Measurements from ENCODE around the gene DUSP12.
"Not testable (repeated sequence)": the region's sequence is repeated elsewhere in the genome, so short reads cannot be mapped to it uniquely, and the experiment has no call there.

Gene DUSP12, protein sequence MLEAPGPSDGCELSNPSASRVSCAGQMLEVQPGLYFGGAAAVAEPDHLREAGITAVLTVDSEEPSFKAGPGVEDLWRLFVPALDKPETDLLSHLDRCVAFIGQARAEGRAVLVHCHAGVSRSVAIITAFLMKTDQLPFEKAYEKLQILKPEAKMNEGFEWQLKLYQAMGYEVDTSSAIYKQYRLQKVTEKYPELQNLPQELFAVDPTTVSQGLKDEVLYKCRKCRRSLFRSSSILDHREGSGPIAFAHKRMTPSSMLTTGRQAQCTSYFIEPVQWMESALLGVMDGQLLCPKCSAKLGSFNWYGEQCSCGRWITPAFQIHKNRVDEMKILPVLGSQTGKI

GRCh38 chr1:161749509-161750407 lies at the start of gene DUSP12:
DUSP12 (plus strand) TSS chr1:161749786; CDS start chr1:161749802, 16 bp downstream.
- peak; percentile 96 for DNase-seq (ENCODE audit: low read depth)

DNA sequence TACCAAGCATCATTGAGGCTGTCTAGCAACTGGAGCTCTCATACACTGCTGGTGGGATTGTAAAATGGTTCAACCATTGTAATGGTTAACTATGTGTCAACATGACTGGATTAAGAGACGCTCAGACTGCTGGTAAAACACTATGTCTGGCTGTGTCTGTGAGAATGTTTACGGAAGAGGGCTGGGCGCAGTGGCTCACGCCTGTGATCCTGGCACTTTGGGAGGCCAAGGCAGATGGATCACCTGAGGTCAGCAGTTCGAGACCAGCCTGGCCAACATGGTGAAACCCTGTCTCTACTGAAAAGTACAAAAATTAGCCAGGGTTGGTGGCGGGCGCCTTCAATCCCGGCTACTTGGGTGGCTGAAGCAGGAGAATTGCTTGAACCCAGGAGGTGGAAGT lies 47.3 kb upstream of the DUSP12 start:
- no peak for DNase-seq (ENCODE audit: low read depth)

- DNase-seq (ENCODE audit: low read depth): no peak
Measured at GRCh38 chr1:161705537-161705936, 44.0 kb upstream of the DUSP12 start.

GRCh38 chr1:161706113-161706481 lies 43.5 kb upstream of the DUSP12 start:
- no peak for DNase-seq (ENCODE audit: low read depth)

- no peak for DNase-seq (ENCODE audit: low read depth)
Measured at GRCh38 chr1:161706482-161707347, 42.9 kb upstream of the DUSP12 start, which contains the start of gene FCRLA. FCRLA (plus strand) TSS chr1:161707229; CDS start chr1:161707265, 36 bp downstream.

- DNase-seq (ENCODE audit: low read depth): no peak
Measured at GRCh38 chr1:161707503-161707902, 42.1 kb upstream of the DUSP12 start.

GRCh38 chr1:161709373-161709772 lies 40.2 kb upstream of the DUSP12 start:
- no peak for DNase-seq (ENCODE audit: low read depth)

GRCh38 chr1:161710560-161710959 lies 39.0 kb upstream of the DUSP12 start:
- no peak for DNase-seq (ENCODE audit: low read depth)

DNA sequence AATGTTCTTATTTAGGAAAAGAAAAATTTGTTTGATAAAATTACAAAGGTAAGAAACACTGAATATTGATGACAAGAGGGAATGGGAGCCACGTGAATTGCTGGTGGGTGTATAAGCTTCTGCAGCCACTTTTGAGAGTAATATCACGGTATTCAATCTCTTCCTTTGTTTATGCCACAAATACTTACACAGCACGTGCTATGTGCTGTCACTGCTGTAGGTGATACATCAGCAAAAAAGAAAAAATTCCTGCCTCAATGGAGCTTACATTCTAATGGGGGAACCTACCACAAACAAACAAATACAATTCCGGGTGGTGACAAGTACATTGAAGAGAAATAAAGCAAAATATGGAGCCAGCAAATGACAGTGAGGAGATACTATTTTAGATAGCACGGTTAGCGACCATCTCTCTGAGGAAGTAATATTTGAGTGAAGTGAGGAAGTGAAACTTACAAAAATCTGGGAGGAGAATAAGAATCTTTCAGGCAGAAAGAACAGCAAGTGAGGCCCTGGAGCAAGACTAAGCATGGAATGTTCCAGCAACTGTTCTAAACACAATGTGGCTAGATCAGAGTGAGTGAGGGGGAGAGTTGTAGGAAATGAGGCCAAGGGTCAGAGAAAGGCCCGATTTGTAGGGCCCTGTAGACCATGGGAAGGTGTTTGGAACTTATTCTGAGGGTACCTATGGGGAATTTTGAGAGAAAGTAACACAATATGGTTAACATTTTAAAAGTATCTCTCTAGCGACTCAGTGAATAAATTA lies 30.8 kb upstream of the DUSP12 start:
- DNase-seq (ENCODE audit: low read depth): no peak

GRCh38 chr1:161719325-161719611 lies 30.3 kb upstream of the DUSP12 start:
- no peak for DNase-seq (ENCODE audit: low read depth)

DNA sequence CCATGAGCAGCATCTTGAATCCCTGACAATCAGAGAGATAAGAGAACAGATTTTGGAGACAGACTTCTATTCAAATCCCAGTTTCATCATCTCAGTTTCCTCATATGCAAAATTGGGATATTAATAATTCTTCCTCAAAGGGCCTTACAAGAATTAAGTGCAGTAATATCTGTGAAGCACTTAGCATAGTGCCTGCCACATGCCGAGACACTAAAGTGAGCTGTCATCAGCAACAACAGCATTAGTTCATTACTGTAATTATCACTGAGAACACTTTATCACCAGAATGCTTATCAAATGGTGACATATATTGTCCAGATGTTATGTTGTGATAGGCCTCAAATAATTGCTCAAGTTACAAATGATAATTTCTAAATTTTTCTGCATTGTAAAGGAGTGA lies 29.2 kb upstream of the DUSP12 start:
- no peak for DNase-seq (ENCODE audit: low read depth)

- no peak for DNase-seq (ENCODE audit: low read depth)
Measured at GRCh38 chr1:161720956-161721737, 28.4 kb upstream of the DUSP12 start, which contains the start of gene FCRLB. FCRLB (plus strand) TSS chr1:161721544; CDS start chr1:161722673, 1,129 bp downstream.

- DNase-seq (ENCODE audit: low read depth): no peak
Measured at GRCh38 chr1:161721738-161722343, 27.7 kb upstream of the DUSP12 start.

DNA sequence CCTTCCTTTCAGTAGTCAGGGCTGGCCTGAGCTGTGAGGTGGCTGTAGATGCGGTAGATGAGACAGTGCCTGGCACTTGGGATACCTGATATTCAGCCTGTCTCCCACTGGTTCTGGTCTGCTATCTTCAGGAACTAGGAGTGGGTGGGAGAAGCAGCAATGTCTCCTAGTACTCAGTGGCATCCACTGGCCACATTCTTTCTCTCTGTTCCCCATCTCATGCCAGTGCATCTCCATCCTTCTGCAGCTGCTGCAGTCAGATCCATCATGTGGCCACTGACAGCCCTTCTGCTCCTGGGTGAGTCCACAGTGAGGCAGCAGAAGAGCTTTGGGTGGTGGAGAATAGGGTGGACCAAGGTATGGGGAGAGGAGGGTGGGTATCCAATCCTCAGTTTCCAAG lies 27.2 kb upstream of the DUSP12 start:
- no peak for DNase-seq (ENCODE audit: low read depth)

- no peak for DNase-seq (ENCODE audit: low read depth)
Measured at GRCh38 chr1:161723459-161724141, 26.0 kb upstream of the DUSP12 start.

DNA sequence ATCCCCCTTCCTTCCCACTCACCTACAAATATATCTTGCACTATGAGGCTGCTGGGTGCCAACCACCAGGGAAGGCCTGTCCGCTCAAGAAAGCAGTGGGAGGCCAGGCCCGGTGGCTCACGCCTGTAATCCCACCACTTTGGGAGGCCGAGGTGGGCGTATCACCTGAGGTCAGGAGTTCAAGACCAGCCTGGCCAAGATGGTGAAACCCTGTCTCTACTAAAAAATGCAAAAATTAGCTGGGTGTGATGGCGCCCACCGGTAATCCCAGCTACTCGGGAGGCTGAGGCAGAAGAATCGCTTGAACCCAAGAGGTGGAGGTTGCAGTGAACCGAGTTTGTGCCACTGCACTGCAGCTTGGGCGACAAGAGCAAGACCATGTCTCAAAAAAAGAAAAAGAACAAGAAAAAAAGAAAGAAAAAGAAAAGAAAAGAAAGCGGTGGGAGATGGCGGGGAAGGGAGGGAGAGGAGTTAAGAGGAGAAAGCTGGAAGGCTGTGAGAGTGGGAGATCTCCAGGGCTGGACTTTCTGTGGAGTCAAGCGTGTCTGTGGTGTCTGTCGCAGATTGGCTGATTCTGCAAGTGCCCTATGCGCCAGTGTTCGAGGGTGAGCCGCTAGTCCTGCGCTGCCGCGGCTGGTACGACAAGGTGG lies 24.2 kb upstream of the DUSP12 start:
- not testable (repeated sequence) for DNase-seq (ENCODE audit: low read depth)

- peak; percentile 45 for DNase-seq (ENCODE audit: low read depth)
Measured at GRCh38 chr1:161725908-161726472, 23.6 kb upstream of the DUSP12 start.

GRCh38 chr1:161726473-161727255 lies 22.9 kb upstream of the DUSP12 start:
- peak; percentile 95 for DNase-seq (ENCODE audit: low read depth)
